ENCODE data around the gene CASTOR1.

CASTOR1 gene

GRCh38 chr22:30266445-30267381, 22.6 kb downstream of the CASTOR1 start, which contains the start of gene OSM:
Gene OSM (minus strand): TSS chr22:30266851. CDS start chr22:30266799, 52 bp downstream.
- no peak for TF ChIP-seq EZH2phosphoT487 (conservative IDR thresholded peaks at IDR 0.05; ENCODE audit: low read length)
- no peak for TF ChIP-seq CTCF (IDR thresholded peaks at IDR 0.05; ENCODE audit: insufficient read depth, low read length, poor library complexity, severe bottlenecking)

GRCh38 chr22:30265823-30266444, 23.4 kb downstream of the CASTOR1 start:
- no peak overlapping the region for H3K4me3 ChIP-seq (ENCODE audit: insufficient read depth, low read length, poor library complexity, severe bottlenecking)
- no peaks in the 10 kb centered on the region for H3K27me3 ChIP-seq (ENCODE audit: low read length)
- H3K9me2 ChIP-seq (replicated peaks; ENCODE audit: insufficient read depth, low read length): no peaks in the 10 kb centered on the region
- H3K36me3 ChIP-seq (ENCODE audit: low read length): no peaks in the 10 kb centered on the region
- no peak overlapping the region for H2AFZ ChIP-seq (ENCODE audit: low read depth, low read length, severe bottlenecking)
- H3F3A ChIP-seq (ENCODE audit: insufficient read depth): no peaks in the 10 kb centered on the region
- H3K9me3 ChIP-seq (ENCODE audit: insufficient read depth, low read length): no peaks in the 10 kb centered on the region
- H3K9ac ChIP-seq (ENCODE audit: low read length): no peak overlapping the region
- no peaks in the 10 kb centered on the region for H3K79me2 ChIP-seq (ENCODE audit: insufficient read depth, low read length)
- TF ChIP-seq EZH2phosphoT487 (conservative IDR thresholded peaks at IDR 0.05; ENCODE audit: low read length): no peak
- no peak for TF ChIP-seq CTCF (IDR thresholded peaks at IDR 0.05; ENCODE audit: insufficient read depth, low read length, poor library complexity, severe bottlenecking)
- peak overlapping the region; percentile 25 for H3K4me2 ChIP-seq (ENCODE audit: low read depth, low read length, poor library complexity, severe bottlenecking)
- H3K27ac ChIP-seq (ENCODE audit: low read depth, low read length): no peak overlapping the region
- H4K20me1 ChIP-seq (ENCODE audit: low read depth, low read length): no peaks in the 10 kb centered on the region

More at GRCh38 chr22:30266445-30267381, 22.6 kb downstream of the CASTOR1 start, which contains the start of gene OSM:
- H3K4me3 ChIP-seq (ENCODE audit: insufficient read depth, low read length, poor library complexity, severe bottlenecking): no peak within 1 kb of the TSS
- H3K9ac ChIP-seq (ENCODE audit: low read length): no peak within 1 kb of the TSS
- no peaks in the 10 kb centered on the region for H3K79me2 ChIP-seq (ENCODE audit: insufficient read depth, low read length)
- H2AFZ ChIP-seq (ENCODE audit: low read depth, low read length, severe bottlenecking): no peak within 1 kb of the TSS
- H4K20me1 ChIP-seq (ENCODE audit: low read depth, low read length): no peaks in the 10 kb centered on the region
- H3K36me3 ChIP-seq (ENCODE audit: low read length): no peaks in the 10 kb centered on the region
- H3K4me2 ChIP-seq (ENCODE audit: low read depth, low read length, poor library complexity, severe bottlenecking): peak within 1 kb of the TSS; percentile 32
- no peaks in the 10 kb centered on the region for H3K9me2 ChIP-seq (replicated peaks; ENCODE audit: insufficient read depth, low read length)
- no peaks in the 10 kb centered on the region for H3K27me3 ChIP-seq (ENCODE audit: low read length)
- no peaks in the 10 kb centered on the region for H3K9me3 ChIP-seq (ENCODE audit: insufficient read depth, low read length)
- no peaks in the 10 kb centered on the region for H3F3A ChIP-seq (ENCODE audit: insufficient read depth)
- H3K27ac ChIP-seq (ENCODE audit: low read depth, low read length): no peak within 1 kb of the TSS

- H3K9me3 ChIP-seq (ENCODE audit: insufficient read depth, low read length): no peaks in the 10 kb centered on the region
- no peak overlapping the region for H3K4me3 ChIP-seq (ENCODE audit: insufficient read depth, low read length, poor library complexity, severe bottlenecking)
- no peak for TF ChIP-seq EZH2phosphoT487 (conservative IDR thresholded peaks at IDR 0.05; ENCODE audit: low read length)
- TF ChIP-seq CTCF (IDR thresholded peaks at IDR 0.05; ENCODE audit: insufficient read depth, low read length, poor library complexity, severe bottlenecking): no peak
- H3K9ac ChIP-seq (ENCODE audit: low read length): no peak overlapping the region
- no peaks in the 10 kb centered on the region for H3F3A ChIP-seq (ENCODE audit: insufficient read depth)
- no peak overlapping the region for H3K27ac ChIP-seq (ENCODE audit: low read depth, low read length)
- H2AFZ ChIP-seq (ENCODE audit: low read depth, low read length, severe bottlenecking): no peak overlapping the region
- H3K4me2 ChIP-seq (ENCODE audit: low read depth, low read length, poor library complexity, severe bottlenecking): no peak overlapping the region
- no peaks in the 10 kb centered on the region for H4K20me1 ChIP-seq (ENCODE audit: low read depth, low read length)
- H3K9me2 ChIP-seq (replicated peaks; ENCODE audit: insufficient read depth, low read length): no peaks in the 10 kb centered on the region
- no peaks in the 10 kb centered on the region for H3K79me2 ChIP-seq (ENCODE audit: insufficient read depth, low read length)
- no peaks in the 10 kb centered on the region for H3K27me3 ChIP-seq (ENCODE audit: low read length)
- no peaks in the 10 kb centered on the region for H3K36me3 ChIP-seq (ENCODE audit: low read length)
Observed at GRCh38 chr22:30265131-30265720, 24.1 kb downstream of the CASTOR1 start.

Data from SU-DHL-6 (cell line).